Hematopoietic multipotent progenitor cell treated with erythropoietin and hydrocortisone succinate and interleukin-3 and kit ligand, for 8 days (in vitro differentiated cells): Measurements from ENCODE around the gene FBXW8.

Experiments
- DNase-seq: peaks from one replicate; pipeline ENCODE4 v3.0.0-alpha.2; 2015

The FBXW8 gene

DNA sequence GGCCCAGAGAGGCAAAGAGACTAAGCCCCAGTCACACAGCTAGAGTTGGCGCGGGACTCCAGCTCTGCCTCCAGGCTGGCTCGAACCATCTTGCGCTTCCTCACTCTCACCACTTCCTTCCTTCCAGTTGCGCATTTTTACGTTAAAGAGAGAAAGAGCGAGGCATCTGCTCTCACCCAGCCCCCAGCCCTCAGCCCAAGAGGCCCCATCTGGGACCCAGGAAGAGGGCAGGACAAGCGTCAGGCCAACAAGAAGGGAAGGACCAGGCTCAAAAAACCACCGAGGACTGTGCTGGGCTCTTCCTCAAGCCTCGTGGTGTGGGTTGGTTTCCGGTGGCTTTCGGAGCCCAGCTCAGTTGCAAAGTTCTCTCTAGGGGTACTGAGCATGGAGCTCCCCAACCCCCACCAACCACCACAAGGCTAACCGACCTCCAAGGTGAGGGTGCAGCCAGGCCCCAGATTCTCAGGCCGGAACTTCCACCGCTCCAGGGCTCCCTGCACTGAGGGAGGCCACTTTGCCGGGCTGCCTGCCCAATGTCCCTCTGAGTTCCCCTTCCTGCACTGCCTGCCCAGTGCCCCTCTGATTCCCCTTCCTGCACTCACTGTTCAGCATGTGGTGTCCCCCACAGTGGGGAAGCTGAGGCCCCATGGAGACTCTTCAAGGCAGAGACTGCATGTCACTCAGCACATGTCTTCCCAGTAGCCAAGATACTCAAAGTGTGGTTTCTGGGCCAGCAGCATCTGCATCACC is 152.6 kb downstream of the FBXW8 start:
- peak; percentile 46 for DNase-seq

DNA sequence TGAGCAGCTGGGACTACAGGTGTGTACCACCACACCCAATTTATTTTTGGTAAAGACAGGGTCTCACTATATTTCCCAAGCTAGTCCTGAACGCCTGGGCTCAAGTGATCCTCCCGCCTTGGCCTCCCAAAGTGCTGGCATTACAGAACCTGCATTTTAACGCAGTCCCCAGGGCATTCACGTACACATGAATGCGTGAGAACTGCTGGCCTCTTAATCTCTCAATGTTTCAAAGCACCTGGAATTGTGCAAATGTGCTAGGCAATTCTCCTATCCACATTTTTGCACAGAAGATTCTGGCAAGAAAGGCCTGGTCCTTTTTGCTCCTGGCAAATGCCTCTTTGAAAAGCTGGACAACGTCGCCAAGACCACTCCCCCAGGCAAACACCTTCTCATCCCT is 153.3 kb downstream of the FBXW8 start:
- no peak for DNase-seq

DNA sequence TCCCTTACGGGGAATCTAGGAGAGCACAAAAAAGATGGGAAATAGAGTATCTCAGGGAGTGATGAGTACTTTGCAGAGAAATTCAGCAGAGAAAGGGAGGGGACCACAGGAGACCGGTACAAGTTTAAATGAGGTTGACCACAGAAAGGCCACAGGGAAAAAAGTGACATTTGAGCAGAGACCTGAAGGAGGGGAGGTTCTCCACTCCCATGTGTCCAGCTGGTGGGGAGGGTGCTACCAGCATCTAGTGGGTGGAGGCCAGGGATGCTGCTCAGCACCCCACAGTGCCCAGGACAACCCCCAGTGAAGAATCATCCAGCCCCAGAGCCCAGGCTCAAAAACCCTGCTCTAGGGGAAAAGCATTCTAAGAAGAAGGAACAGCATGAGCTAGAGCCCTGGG is 153.8 kb downstream of the FBXW8 start:
- DNase-seq = no peak

DNA sequence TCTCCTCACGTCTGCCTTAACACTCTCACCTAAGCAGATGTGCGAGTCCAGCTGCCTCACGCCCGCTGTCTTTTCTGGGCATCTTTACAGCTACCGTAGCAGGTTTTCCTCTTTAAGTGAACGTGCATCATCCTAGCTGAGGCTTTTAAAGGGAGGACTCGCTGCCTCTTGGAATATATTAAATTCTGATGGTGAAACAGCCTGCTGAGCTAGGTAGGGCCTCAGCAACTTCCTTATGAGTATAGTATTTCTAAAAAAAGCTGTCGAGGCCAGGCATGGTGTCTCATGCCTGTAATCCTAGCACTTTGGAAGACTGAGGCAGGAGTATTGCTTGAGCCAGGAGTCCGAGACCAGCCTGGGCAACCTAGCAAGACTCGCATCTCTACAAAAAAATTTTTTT is 156.3 kb downstream of the FBXW8 start:
- DNase-seq = no peak

DNA sequence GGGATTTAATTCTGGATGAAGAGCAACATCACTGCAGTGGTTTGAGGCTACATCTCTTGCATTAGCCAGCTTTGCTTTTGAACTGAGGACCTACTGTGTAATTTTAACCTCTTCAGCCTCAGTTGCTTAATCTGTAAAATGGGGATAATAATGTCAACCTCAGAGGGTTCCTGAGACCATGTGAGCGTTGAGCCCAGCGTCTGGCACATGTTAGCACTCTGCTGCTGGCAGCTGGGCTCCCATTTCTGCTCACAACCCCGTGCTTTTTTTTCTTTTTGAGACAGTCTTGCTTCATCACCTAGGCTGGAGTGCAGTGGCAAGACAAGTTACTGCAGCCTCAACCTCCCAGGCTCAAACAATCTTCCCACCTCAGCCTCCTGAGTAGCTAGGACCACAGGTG is 156.9 kb downstream of the FBXW8 start:
- no peak for DNase-seq

DNA sequence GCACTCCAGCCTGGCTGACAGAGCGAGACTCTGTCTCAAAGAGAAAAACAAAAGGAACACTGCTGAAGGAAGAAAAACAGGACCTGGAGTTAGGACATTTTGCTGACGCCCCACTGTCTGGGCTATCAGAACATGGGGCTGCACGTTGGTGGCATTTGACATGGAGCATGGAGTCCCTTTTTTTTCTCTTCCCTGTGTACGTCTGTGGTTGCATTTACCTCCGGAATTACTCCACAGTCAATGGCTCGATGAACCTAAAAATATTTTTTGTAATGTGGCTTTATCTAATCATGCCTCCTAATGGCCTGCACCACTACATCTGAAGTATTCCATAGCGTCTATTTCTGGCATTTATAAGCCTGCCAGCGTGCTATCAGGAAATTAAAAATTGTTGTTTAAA is 157.7 kb downstream of the FBXW8 start:
- no peak for DNase-seq

DNA sequence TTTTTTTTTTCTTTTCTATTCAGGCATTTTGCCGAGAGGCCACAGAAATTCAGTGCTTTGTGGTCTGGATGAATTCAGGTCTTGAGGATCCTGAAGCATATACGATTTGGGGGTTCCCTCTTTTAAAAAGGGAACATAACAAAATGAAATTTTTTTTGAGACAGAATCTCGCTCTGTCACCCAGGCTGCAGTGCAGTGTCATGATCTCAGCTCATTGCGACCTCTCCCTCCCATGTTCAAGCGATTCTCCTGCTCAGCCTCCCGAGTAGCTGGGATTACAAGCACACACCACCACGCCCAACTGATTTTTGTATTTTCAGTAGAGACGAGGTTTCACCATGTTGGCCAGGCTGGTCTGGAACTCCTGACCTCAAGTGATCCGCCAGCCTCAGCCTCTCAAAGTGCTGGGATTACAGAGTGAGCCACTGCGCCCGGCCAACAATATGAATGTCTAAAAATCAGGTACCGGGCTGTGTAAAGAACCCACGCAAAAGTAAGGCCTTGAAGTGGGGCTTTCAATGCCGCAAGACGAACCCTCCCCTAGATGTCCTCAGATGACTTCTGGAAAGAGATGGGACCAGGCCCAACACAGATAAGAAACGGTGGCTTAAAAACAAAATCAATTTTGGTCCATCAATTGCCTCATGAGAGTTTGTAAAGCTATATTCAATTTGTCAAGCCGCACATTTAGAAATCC is 158.5 kb downstream of the FBXW8 start:
- DNase-seq = peak; percentile 20

DNA sequence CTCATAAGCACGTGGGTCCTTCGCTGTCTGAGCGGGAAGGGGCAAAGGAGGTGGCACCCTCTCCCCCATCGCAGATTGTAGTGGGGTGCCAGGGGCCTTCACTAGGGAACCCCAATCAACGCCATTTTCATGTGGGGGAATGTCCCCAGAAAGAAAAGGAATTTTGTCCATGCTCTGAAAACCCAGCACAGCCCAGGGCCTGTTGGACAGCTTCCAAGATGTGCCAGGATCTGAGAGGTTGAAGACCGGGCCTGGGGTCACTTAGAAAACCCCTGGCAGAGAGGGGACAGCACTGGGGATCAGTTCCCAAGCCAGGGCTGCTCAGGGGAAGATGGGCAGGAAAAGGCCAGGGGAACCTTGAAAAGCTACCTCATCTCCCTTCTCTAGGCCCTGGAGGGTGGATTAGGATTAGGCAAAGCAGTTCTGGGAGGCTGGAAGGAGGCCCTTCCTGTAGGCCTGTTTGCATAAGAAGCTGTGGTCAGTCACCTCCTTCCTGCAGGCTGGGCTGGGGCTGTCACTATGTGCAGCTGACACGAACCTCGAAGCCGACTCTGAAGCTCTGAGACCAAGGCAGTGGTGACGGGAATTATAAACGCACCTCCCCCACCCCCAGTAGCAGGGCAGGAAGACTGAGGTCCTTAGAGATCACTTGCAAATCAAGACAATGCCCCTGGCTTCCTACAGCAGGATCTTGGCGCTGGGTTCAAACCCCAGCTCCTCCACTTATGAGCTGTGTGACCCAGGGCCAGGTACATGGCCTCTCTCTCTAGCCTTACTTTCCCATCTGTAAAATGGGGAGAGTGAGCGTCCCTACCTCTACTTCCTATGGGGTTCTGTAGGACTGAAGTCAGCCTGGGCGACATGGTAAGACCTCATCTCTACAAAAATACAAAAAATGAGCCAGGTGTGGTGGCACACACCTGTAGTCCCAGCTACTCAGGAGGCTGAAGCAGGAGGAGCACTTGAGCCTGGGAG is 159.5 kb downstream of the FBXW8 start:
- peak; percentile 30 for DNase-seq

DNA sequence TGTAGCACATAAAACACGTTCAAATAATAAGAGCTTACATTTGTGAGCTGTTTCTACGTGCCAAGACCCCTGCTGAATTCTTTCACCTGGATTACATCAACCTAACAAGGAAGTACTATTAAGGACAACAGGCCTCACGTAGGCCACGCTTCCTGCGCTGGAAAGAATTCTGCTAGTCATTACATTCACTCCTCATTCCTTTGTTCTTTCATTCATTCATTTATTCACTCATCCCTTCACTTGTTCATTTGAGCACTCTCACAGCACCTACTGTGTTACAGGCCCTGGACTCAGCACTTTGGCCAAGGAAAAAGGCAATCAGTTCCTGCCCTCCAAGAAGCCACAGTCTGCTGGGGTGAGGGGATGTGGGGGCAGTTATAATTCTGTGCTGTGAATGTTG is 160.3 kb downstream of the FBXW8 start:
- DNase-seq = no peak

DNA sequence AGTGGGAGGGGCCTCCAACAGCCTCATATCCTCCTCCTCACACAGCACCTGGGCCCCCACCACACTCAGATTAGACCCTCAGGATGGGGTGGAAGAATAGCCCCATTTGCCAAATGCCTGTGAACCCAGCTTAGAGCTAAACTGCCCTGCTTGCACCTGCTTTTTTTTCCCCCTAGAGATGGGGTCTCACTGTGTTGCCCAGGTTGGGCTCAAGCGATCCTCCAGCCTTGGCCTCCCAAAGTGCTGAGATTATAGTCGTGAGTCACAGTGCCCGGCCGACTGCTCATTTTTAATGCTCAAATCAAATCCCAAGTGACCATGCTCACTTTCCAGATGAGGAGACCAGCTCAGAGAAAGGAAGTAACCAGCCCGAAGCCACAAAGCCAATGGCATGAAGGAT is 161.4 kb downstream of the FBXW8 start:
- no peak for DNase-seq

DNA sequence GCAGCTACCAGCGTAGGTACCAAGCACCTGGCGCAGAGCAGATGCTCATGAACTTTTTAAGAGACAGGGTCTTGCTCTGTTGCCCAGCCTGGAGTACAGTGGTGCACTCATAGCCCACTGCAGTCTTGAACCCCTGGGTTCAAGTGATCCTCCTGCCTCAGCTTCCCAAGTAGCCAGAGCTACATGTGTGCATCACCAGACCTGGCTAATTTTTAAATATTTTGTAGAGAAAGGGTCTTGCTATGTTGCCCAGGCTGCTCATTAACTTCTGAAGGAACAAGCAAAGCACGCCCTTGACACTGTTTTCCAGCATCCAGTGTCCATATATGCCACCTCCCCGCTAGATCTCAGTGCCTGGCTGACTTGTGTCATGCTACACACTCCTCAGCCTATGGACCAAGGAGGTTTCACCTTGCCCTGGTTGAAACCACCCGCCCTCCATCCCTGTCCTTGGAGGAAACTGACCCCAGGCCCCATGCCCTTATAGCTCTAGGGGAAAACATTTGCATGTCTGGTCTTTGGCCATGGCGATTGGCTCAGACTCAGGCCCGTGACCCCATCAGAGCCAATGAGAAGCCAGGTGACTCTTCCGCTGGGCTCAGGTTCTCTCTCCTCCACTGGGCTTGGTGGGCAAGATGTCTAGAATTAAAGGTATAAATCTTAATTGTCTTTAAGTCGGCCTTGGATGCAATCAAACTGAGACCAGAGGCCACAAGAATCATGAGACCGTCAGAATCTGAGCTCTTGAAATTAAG is 162.2 kb downstream of the FBXW8 start:
- no peak for DNase-seq

DNA sequence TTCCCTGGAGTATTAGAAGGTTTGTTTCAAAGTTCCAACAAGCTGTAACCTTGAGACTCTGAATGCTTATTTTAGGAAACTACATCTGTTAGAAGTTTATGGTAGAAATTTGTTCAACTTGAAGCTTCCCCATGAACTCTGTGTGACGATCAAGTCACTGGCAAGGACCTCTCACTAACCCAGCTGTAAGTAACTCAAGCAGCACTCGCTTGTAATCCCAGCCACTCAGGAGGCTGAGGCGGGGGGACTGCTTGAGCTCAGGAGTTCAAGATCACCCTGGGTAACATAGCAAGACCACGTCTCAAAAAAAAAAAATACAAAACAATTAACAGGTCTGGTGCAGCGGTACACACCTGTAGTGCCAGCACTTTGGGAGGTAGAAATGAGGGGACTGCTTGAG is 162.9 kb downstream of the FBXW8 start:
- DNase-seq = no peak

DNA sequence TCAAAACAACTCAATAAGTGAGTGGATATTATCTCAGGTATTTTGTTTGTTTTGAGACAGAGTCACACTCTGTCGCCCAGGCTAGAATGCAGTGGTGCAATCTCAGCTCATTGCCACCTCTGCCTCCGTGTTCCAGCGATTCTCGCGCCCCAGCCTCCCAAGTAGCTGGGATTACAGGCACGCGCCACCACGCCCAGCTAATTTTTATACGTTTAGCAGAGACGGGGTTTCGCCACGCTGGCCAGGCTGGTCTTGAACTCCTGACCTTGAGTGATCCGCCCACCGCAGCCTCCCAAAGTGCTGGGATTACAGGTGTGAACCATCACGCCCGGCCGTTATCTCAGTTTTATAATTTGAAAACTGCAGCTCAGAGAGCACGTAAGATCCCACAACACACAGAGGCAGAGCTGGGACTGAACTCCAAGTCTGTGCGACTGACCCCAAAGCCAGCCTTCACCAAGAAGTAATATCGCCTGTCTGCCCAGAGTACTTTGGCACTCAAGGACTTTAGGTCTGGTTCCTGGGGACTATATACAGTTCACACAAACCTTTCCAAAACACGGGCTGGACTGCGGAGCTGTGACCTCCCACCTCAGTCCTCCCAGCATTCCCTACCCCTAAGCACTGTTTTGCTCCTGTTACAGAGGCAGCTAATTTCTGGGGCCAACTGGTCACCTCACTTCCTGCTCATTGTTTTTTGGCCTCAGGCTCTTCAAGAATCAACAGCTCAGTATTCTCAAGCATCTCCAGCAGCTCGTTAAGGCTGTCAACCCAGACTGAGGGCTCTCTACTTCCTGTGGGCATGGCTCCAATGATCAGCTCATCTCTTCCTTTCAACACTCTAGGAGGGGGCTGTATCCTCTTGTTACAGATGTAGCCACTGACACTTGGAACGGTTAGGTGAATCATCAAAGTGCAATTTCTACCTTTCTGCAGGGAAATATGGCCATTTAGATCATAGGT is 165.9 kb downstream of the FBXW8 start:
- peak; percentile 24 for DNase-seq

DNA sequence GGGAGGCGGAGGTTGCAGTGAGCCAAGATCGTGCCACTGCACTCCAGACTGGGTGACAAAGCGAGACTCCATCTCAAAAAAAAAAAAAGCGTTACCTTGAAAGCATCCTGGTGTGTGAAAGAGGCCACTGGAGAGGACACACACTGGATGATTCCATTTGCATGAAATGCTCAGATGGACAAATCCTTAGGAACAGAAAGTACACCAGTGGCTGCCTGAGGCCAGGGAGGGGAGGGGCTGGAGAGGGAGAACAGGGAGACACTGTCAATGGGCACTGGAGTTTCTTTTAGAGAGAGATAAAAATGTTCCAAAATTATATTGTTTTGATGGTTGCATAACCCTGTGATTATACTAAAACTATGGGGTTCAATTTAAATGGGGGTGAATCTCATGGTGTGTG is 168.7 kb downstream of the FBXW8 start:
- no peak for DNase-seq

DNA sequence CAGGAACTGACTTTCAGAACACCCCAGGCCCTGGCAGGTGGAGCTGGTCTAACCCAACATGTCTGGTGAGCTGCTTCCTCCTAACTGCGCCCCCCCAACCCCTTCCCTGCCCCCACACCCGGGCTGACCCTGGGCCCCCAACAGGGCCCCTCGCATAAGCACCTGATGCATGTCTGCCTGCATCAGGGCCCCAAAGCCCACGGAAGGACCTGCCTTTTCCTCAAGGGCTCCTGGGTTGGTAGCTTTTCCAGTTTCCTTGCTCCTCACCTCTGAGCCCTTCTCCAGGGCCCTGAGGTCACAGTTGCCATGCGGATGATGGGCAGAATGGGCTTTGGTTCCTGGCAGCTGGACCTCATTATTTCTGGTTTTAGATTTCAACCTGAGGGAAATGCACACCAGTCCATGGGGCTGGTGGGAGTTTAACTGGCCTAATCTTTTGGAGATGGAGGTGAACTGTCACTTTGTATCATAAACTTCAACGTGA is 170.0 kb downstream of the FBXW8 start:
- no peak for DNase-seq
